Stimulated activated CD4-positive, alpha-beta T cell treated with anti-CD3 and anti-CD28 coated beads, Interleukin-4, amount 100 ng/mL, for 1 hour (primary cell): Measurements from ENCODE around the gene TTC39C.

Experiments used
- DNase-seq: peaks from one replicate; pipeline ENCODE4 v3.0.0-alpha.2; 2020

TTC39C gene

GRCh38 chr18:23992089-23992940 lies 22.2 kb upstream of the TTC39C start:
- DNase-seq: no peak

- no peak for DNase-seq
Observed at GRCh38 chr18:23992941-23993280, 21.6 kb upstream of the TTC39C start.

GRCh38 chr18:23994361-23994902 lies 20.1 kb upstream of the TTC39C start:
- DNase-seq: no peak

- DNase-seq: no peak
Observed at GRCh38 chr18:23995180-23995579, 19.4 kb upstream of the TTC39C start.

- no peak for DNase-seq
Observed at GRCh38 chr18:23998018-23998417, 16.5 kb upstream of the TTC39C start.

- DNase-seq: no peak
Observed at GRCh38 chr18:23998820-23999219, 15.7 kb upstream of the TTC39C start.

- no peak for DNase-seq
Observed at GRCh38 chr18:24000613-24001490, 13.7 kb upstream of the TTC39C start.

- DNase-seq: no peak
Observed at GRCh38 chr18:24002479-24002878, 12.1 kb upstream of the TTC39C start.

GRCh38 chr18:24003288-24003687 lies 11.3 kb upstream of the TTC39C start:
- DNase-seq: no peak

GRCh38 chr18:24003903-24004640 lies 10.5 kb upstream of the TTC39C start:
- no peak for DNase-seq

GRCh38 chr18:24006712-24007313 lies 7.7 kb upstream of the TTC39C start:
- DNase-seq: no peak

GRCh38 chr18:24009246-24009645 lies 5.3 kb upstream of the TTC39C start:
- DNase-seq: no peak

GRCh38 chr18:24009651-24010333 lies 4.8 kb upstream of the TTC39C start:
- DNase-seq: no peak

- DNase-seq: no peak
Observed at GRCh38 chr18:24010673-24011072, 3.9 kb upstream of the TTC39C start.

GRCh38 chr18:24011123-24011917 lies 3.2 kb upstream of the TTC39C start:
- DNase-seq: no peak

- no peak for DNase-seq
Observed at GRCh38 chr18:24013051-24013450, 1.5 kb upstream of the TTC39C start.

GRCh38 chr18:24014986-24015638 lies 558 bp downstream of the TTC39C start:
- peak; percentile 56 for DNase-seq

GRCh38 chr18:24015639-24016631 lies 1.4 kb downstream of the TTC39C start:
- no peak for DNase-seq

GRCh38 chr18:24016643-24017042 lies 2.1 kb downstream of the TTC39C start:
- DNase-seq: no peak
